Astrocyte (in vitro differentiated cells and primary cell): ENCODE data around the gene TNP1. TPM values are rescaled to one million over a fixed set of nuclear protein-coding genes. Genes with fewer than 3 reads are reported as not detected.

Source experiments
- DNase-seq: peaks from one replicate; pipeline ENCODE4 v3.0.0-alpha.2; 2010; ENCODE audit warnings: low read depth
- FAIRE-seq: peaks from 2 replicates; lab custom pipeline; 2011; peaks lifted over from hg19 to GRCh38; lab: Jason Lieb, UNC
- H2AFZ ChIP-seq: 2 replicates; pipeline ENCODE4 v1.6.0; 2012; ENCODE audit warnings: low read depth, low read length, inconsistent platforms
- H3K27ac ChIP-seq: 2 replicates; pipeline ENCODE4 v1.5.1; 2011; ENCODE audit warnings: low read depth, low read length, inconsistent platforms
- H3K27me3 ChIP-seq: 2 replicates; pipeline ENCODE4 v1.6.0; 2011; ENCODE audit warnings: low read length, inconsistent platforms; ENCODE audit not compliant: insufficient read depth
- H3K36me3 ChIP-seq: 2 replicates; pipeline ENCODE4 v1.5.1; 2011; ENCODE audit warnings: low read length, inconsistent platforms; ENCODE audit not compliant: insufficient read depth
- H3K4me1 ChIP-seq: 2 replicates; pipeline ENCODE4 v1.5.1; 2011; ENCODE audit warnings: low read length, inconsistent platforms; ENCODE audit not compliant: insufficient read depth
- H3K4me2 ChIP-seq: 2 replicates; pipeline ENCODE4 v1.6.0; 2012; ENCODE audit warnings: low read length, inconsistent platforms
- H3K4me3 ChIP-seq: 2 replicates; pipeline ENCODE4 v1.5.1; 2011; ENCODE audit warnings: low read depth, mild to moderate bottlenecking, low read length, inconsistent platforms; ENCODE audit not compliant: insufficient read depth
- H3K79me2 ChIP-seq: 2 replicates; pipeline ENCODE4 v1.6.0; 2012; ENCODE audit warnings: mild to moderate bottlenecking, low read length, inconsistent platforms; ENCODE audit not compliant: insufficient read depth
- H3K9ac ChIP-seq: 2 replicates; pipeline ENCODE4 v1.6.0; 2012; ENCODE audit warnings: mild to moderate bottlenecking, low read length, inconsistent platforms
- H3K9me3 ChIP-seq: 2 replicates; pipeline ENCODE4 v1.5.1; 2012; ENCODE audit warnings: low read depth, mild to moderate bottlenecking, low read length, inconsistent platforms; ENCODE audit not compliant: insufficient read depth
- H4K20me1 ChIP-seq: 2 replicates; pipeline ENCODE4 v1.6.0; 2012; ENCODE audit warnings: low read length, inconsistent platforms; ENCODE audit not compliant: insufficient read depth
- H3K27ac Mint-ChIP-seq: one replicate; pipeline ENCODE4 v1.8.0; 2021; ENCODE audit warnings: mild to moderate bottlenecking, mixed read lengths; ENCODE audit not compliant: unreplicated experiment
- H3K27me3 Mint-ChIP-seq: one replicate; pipeline ENCODE4 v1.8.0; 2021; ENCODE audit warnings: low read depth, mixed read lengths; ENCODE audit not compliant: unreplicated experiment
- H3K36me3 Mint-ChIP-seq: one replicate; pipeline ENCODE4 v1.8.0; 2021; ENCODE audit warnings: low read depth, mixed read lengths; ENCODE audit not compliant: unreplicated experiment
- H3K4me1 Mint-ChIP-seq: one replicate; pipeline ENCODE4 v1.8.0; 2021; ENCODE audit warnings: low read depth, mixed read lengths; ENCODE audit not compliant: unreplicated experiment
- H3K4me3 Mint-ChIP-seq: one replicate; pipeline ENCODE4 v1.8.0; 2021; ENCODE audit warnings: mild to moderate bottlenecking, moderate library complexity, mixed read lengths; ENCODE audit not compliant: unreplicated experiment
- H3K9me3 Mint-ChIP-seq: one replicate; pipeline ENCODE4 v1.8.0; 2021; ENCODE audit warnings: mild to moderate bottlenecking, mixed read lengths; ENCODE audit not compliant: unreplicated experiment
- EZH2 ChIP-seq: IDR thresholded peaks from 2 replicates; pipeline ENCODE4 v1.6.1; 2012; ENCODE audit warnings: mild to moderate bottlenecking, low read length, inconsistent platforms; ENCODE audit not compliant: insufficient read depth
- total RNA-seq: library from RNA; stranded (reverse); gene quantifications from 2 replicates; pipeline ENCODE4 v1.2.1, GENCODE V29; 2021
- TF ChIP-seq, protein P1 (sequence below): IDR thresholded peaks from 2 replicates; pipeline ENCODE4 v1.5.1; 2011; ENCODE audit warnings: low read depth, mild to moderate bottlenecking, inconsistent platforms, low read length, moderate library complexity; ENCODE audit not compliant: insufficient read depth

The TNP1 gene
- total RNA-seq, 1 donor from 2014 or later, result not detected

- FAIRE-seq, result no peak
- DNase-seq, result no peak
- H2AFZ ChIP-seq, result no peak overlapping the region
- H3K4me1 ChIP-seq, result no peaks in the 10 kb centered on the region
- TF ChIP-seq EZH2, result no peak
- TF ChIP-seq, protein P1, sequence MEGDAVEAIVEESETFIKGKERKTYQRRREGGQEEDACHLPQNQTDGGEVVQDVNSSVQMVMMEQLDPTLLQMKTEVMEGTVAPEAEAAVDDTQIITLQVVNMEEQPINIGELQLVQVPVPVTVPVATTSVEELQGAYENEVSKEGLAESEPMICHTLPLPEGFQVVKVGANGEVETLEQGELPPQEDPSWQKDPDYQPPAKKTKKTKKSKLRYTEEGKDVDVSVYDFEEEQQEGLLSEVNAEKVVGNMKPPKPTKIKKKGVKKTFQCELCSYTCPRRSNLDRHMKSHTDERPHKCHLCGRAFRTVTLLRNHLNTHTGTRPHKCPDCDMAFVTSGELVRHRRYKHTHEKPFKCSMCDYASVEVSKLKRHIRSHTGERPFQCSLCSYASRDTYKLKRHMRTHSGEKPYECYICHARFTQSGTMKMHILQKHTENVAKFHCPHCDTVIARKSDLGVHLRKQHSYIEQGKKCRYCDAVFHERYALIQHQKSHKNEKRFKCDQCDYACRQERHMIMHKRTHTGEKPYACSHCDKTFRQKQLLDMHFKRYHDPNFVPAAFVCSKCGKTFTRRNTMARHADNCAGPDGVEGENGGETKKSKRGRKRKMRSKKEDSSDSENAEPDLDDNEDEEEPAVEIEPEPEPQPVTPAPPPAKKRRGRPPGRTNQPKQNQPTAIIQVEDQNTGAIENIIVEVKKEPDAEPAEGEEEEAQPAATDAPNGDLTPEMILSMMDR, result no peak
- H3K4me3 ChIP-seq, result no peak overlapping the region
- H3K9me3 Mint-ChIP-seq, result peaks cover 6% of the 10 kb centered on the region
- peaks cover 19% of the 10 kb centered on the region for H3K27me3 Mint-ChIP-seq
- no peaks in the 10 kb centered on the region for H3K36me3 Mint-ChIP-seq
- peaks cover 4% of the 10 kb centered on the region for H3K4me1 Mint-ChIP-seq
- H3K27ac Mint-ChIP-seq, result no peak overlapping the region
- no peak overlapping the region for H3K4me2 ChIP-seq
- no peak overlapping the region for H3K4me3 Mint-ChIP-seq
- no peaks in the 10 kb centered on the region for H3K79me2 ChIP-seq
- no peaks in the 10 kb centered on the region for H3K27me3 ChIP-seq
- H3K9me3 ChIP-seq, result no peaks in the 10 kb centered on the region
- no peaks in the 10 kb centered on the region for H4K20me1 ChIP-seq
- no peak overlapping the region for H3K27ac ChIP-seq
- no peak overlapping the region for H3K9ac ChIP-seq
- H3K36me3 ChIP-seq, result no peaks in the 10 kb centered on the region
These were observed 16.0 kb upstream of the TNP1 start for GRCh38 chr2:216875862-216876261.

DNA sequence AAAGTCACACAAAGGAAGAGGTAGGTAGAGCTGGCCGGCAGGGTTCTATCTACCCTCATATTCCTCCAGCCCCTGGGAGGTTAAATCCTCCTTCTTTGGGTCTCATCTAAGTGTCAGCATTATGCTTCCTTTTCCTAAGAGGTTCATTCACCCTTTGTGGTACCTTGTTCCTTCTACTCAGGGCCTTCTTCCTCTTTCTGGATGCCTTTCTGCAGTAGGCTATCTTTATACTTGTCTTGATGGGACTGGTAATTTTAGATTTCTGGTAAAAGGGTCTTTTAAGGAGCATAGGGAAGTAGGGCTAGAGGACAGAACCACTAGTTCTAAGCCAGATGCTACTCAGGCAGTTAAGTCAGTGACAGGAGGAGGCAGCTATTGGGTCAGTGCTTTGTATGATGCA is 13.7 kb upstream of the TNP1 start:
- peaks cover 6% of the 10 kb centered on the region for H3K9me3 Mint-ChIP-seq
- no peaks in the 10 kb centered on the region for H3K4me1 Mint-ChIP-seq
- no peak overlapping the region for H3K27ac ChIP-seq

DNA sequence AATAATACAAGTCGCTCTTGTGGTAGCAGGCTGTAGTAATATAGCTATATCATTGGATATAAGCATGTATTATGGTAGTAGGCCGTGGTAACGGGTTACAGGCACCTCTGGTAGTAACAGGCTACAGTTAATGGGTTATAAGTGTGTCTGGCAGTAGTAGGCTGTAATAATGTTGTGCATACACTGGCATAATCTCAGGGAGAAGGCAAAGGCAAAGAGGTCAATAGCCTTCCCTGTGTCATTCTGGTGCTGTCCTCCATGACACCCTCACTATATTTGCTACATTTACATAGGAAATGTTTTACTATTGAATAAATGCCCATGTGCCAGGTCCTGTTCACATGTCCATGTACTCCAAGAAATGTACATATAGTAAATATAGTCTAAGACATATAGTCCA is 12.8 kb upstream of the TNP1 start:
- peaks cover 3% of the 10 kb centered on the region for H3K36me3 Mint-ChIP-seq
- peaks cover 12% of the 10 kb centered on the region for H3K27me3 Mint-ChIP-seq
- no peaks in the 10 kb centered on the region for H3K27me3 ChIP-seq
- FAIRE-seq (no peak), DNase-seq (no peak)
- no peak overlapping the region for H2AFZ ChIP-seq
- H3K4me1 Mint-ChIP-seq, result no peaks in the 10 kb centered on the region
- H4K20me1 ChIP-seq, result no peaks in the 10 kb centered on the region
- no peak overlapping the region for H3K4me3 ChIP-seq
- no peak overlapping the region for H3K27ac ChIP-seq
- H3K4me2 ChIP-seq, result no peak overlapping the region
- TF ChIP-seq EZH2, result no peak
- TF ChIP-seq, protein P1, result no peak
- H3K9me3 Mint-ChIP-seq, result peaks cover 6% of the 10 kb centered on the region
- no peaks in the 10 kb centered on the region for H3K79me2 ChIP-seq
- H3K4me1 ChIP-seq, result no peaks in the 10 kb centered on the region
- no peaks in the 10 kb centered on the region for H3K9me3 ChIP-seq
- no peak overlapping the region for H3K9ac ChIP-seq
- no peak overlapping the region for H3K4me3 Mint-ChIP-seq
- H3K36me3 ChIP-seq, result no peaks in the 10 kb centered on the region
- H3K27ac Mint-ChIP-seq, result no peak overlapping the region

More for the DNA sequence above, 13.7 kb upstream of the TNP1 start:
- no peaks in the 10 kb centered on the region for H3K9me3 ChIP-seq
- TF ChIP-seq, protein P1, result no peak
- TF ChIP-seq EZH2, result no peak
- H3K4me3 Mint-ChIP-seq, result no peak overlapping the region
- H3K4me2 ChIP-seq, result no peak overlapping the region
- H3K4me1 ChIP-seq, result no peaks in the 10 kb centered on the region
- no peaks in the 10 kb centered on the region for H3K36me3 ChIP-seq
- no peaks in the 10 kb centered on the region for H3K79me2 ChIP-seq
- peaks cover 9% of the 10 kb centered on the region for H3K27me3 Mint-ChIP-seq
- no peaks in the 10 kb centered on the region for H4K20me1 ChIP-seq
- no peak overlapping the region for H3K9ac ChIP-seq
- FAIRE-seq (no peak), DNase-seq (no peak)
- H3K4me3 ChIP-seq, result no peak overlapping the region
- no peak overlapping the region for H3K27ac Mint-ChIP-seq
- peaks cover under 1% of the 10 kb centered on the region for H3K36me3 Mint-ChIP-seq
- no peaks in the 10 kb centered on the region for H3K27me3 ChIP-seq
- H2AFZ ChIP-seq, result no peak overlapping the region
